IMR-90 (cell line): Measurements from ENCODE around the gene GABBR1. TPM values are rescaled to one million over a fixed set of nuclear protein-coding genes. Genes with fewer than 3 reads are reported as not detected.

Experiments used
- ATAC-seq: fragments of 200-7000 bp; cut with Tn5 transposase; 2 replicates; pipeline ENCODE4 v1.9.1; 2020; ENCODE audit warnings: low read depth, mild to moderate bottlenecking, moderate library complexity
- BruUV-seq: library from RNA; stranded (reverse); fragments of 400-500 nt; replicated peaks from 2 replicates; lab custom pipeline; 2021; lab: Mats Ljungman, UMichigan
- CTCF ChIA-PET: fragments of 300-600 bp; formaldehyde crosslinking; extraction: SDS; loops from one replicate; lab custom pipeline; 2021; ENCODE audit warnings: antibody characterized with exemption; lab: Yijun Ruan, JAX
- POLR2A ChIA-PET: fragments of 300-600 bp; sonication (Branson Sonifier 250); formaldehyde crosslinking; loops from one replicate; lab custom pipeline; 2022; ENCODE audit warnings: antibody characterized with exemption; ENCODE audit not compliant: unreplicated experiment; lab: Charles Lee
- DNase-seq: peaks from one replicate; pipeline ENCODE4 v3.0.0; 2013
- H2AFZ ChIP-seq: replicated peaks from 2 replicates; pipeline ENCODE3; 2013; ENCODE audit warnings: low read length, mild to moderate bottlenecking; ENCODE audit not compliant: poor library complexity
- H2AK5ac ChIP-seq: 2 replicates; pipeline ENCODE4 v1.6.1; 2013; ENCODE audit warnings: low read depth, low read length, inconsistent platforms
- H2AK9ac ChIP-seq: replicated peaks from 2 replicates; pipeline ENCODE3; 2013; ENCODE audit warnings: mild to moderate bottlenecking, low read depth, low read length, moderate library complexity; ENCODE audit not compliant: poor library complexity
- H2BK120ac ChIP-seq: 2 replicates; pipeline ENCODE4 v1.6.1; 2013; ENCODE audit warnings: low read depth, low read length, inconsistent platforms
- H2BK15ac ChIP-seq: 3 replicates; pipeline ENCODE4 v1.6.1; 2013; ENCODE audit warnings: low read depth, low read length, inconsistent platforms
- H2BK20ac ChIP-seq: 2 replicates; pipeline ENCODE4 v1.6.1; 2013; ENCODE audit warnings: low read depth, mild to moderate bottlenecking, inconsistent platforms, low read length, moderate library complexity
- H2BK5ac ChIP-seq: 2 replicates; pipeline ENCODE4 v1.6.1; 2013; ENCODE audit warnings: mild to moderate bottlenecking, low read depth, low read length, inconsistent platforms; ENCODE audit not compliant: poor library complexity, severe bottlenecking
- H3K14ac ChIP-seq: replicated peaks from 2 replicates; pipeline ENCODE4 v1.6.1; 2013; ENCODE audit warnings: low read depth, low read length, inconsistent platforms
- H3K18ac ChIP-seq: 2 replicates; pipeline ENCODE4 v1.6.1; 2013; ENCODE audit warnings: low read depth, low read length, control low read depth
- H3K23ac ChIP-seq: 2 replicates; pipeline ENCODE4 v1.6.1; 2013; ENCODE audit warnings: low read depth, low read length, inconsistent platforms
- H3K27ac ChIP-seq: 2 replicates; pipeline ENCODE4 v1.5.1; 2013; ENCODE audit warnings: mild to moderate bottlenecking, control low read depth, low read length; ENCODE audit not compliant: insufficient read depth
- H3K27me3 ChIP-seq: 2 replicates; pipeline ENCODE4 v1.6.1; 2013; ENCODE audit warnings: low read length; ENCODE audit not compliant: control insufficient read depth, insufficient read depth
- H3K36me3 ChIP-seq: 2 replicates; pipeline ENCODE4 v1.6.1; 2013; ENCODE audit warnings: low read length, mixed read lengths; ENCODE audit not compliant: control insufficient read depth, insufficient read depth
- H3K4ac ChIP-seq: 2 replicates; pipeline ENCODE4 v1.6.1; 2013; ENCODE audit warnings: low read depth, low read length, inconsistent platforms
- H3K4me1 ChIP-seq: 2 replicates; pipeline ENCODE4 v1.6.1; 2013; ENCODE audit warnings: low read length, mixed read lengths; ENCODE audit not compliant: control insufficient read depth, insufficient read depth
- H3K4me2 ChIP-seq: 2 replicates; pipeline ENCODE4 v1.6.1; 2013; ENCODE audit warnings: low read depth, mild to moderate bottlenecking, control low read depth, low read length, moderate library complexity
- H3K4me3 ChIP-seq: 2 replicates; pipeline ENCODE4 v1.5.1; 2013; ENCODE audit warnings: low read depth, mild to moderate bottlenecking, control low read depth, low read length, moderate library complexity; ENCODE audit not compliant: insufficient read depth
- H3K56ac ChIP-seq: 2 replicates; pipeline ENCODE4 v1.6.1; 2013; ENCODE audit warnings: low read length, inconsistent platforms; ENCODE audit not compliant: insufficient read depth; ENCODE audit errors: extremely low read depth
- H3K79me1 ChIP-seq, 2 experiments: 2 replicates each; pipeline ENCODE4 v1.6.1; 2013; ENCODE audit warnings: low read length in 2 of 2, inconsistent platforms in 1 of 2, low read depth in 1 of 2
- H3K9ac ChIP-seq: 2 replicates; pipeline ENCODE4 v1.6.1; 2013; ENCODE audit warnings: low read depth, low read length, control low read depth
- H3K9me1 ChIP-seq: 2 replicates; pipeline ENCODE4 v1.6.1; 2013; ENCODE audit warnings: low read length, inconsistent platforms; ENCODE audit not compliant: insufficient read depth
- H3K9me3 ChIP-seq: 2 replicates; pipeline ENCODE4 v1.6.1; 2013; ENCODE audit warnings: low read length; ENCODE audit not compliant: control insufficient read depth, insufficient read depth
- H4K20me1 ChIP-seq: 2 replicates; pipeline ENCODE4 v1.6.1; 2013; ENCODE audit warnings: low read length, inconsistent platforms; ENCODE audit not compliant: insufficient read depth
- H4K5ac ChIP-seq: 2 replicates; pipeline ENCODE4 v1.6.1; 2013; ENCODE audit warnings: mild to moderate bottlenecking, low read depth, low read length, control low read depth
- H4K8ac ChIP-seq, 2 experiments: 2 replicates each; pipeline ENCODE4 v1.6.1; 2013; ENCODE audit warnings: low read depth in 2 of 2, low read length in 2 of 2, control low read depth in 1 of 2, inconsistent platforms in 1 of 2
- H4K91ac ChIP-seq: 2 replicates; pipeline ENCODE4 v1.6.1; 2013; ENCODE audit warnings: low read depth, low read length, inconsistent platforms; ENCODE audit not compliant: insufficient read depth
- BHLHE40 ChIP-seq: fragments of 150-350 bp; IDR thresholded peaks from 2 replicates; pipeline ENCODE4 v1.6.1; 2016; ENCODE audit warnings: mild to moderate bottlenecking, low read depth, low read length
- CEBPB ChIP-seq: IDR thresholded peaks from 2 replicates; pipeline ENCODE4 v1.6.1; 2012; ENCODE audit warnings: low read depth, low read length, improper control_type of control experiment
- ELK1 ChIP-seq: fragments of 150-350 bp; IDR thresholded peaks from 2 replicates; pipeline ENCODE4 v1.6.1; 2016; ENCODE audit warnings: low read depth, mild to moderate bottlenecking, low read length, moderate library complexity, borderline replicate concordance
- MAFK ChIP-seq: IDR thresholded peaks from 2 replicates; pipeline ENCODE4 v1.6.1; 2012; ENCODE audit warnings: low read depth, low read length, improper control_type of control experiment
- MAZ ChIP-seq: IDR thresholded peaks from 2 replicates; pipeline ENCODE4 v1.6.1; 2012; ENCODE audit warnings: low read depth, mild to moderate bottlenecking, low read length, improper control_type of control experiment, moderate library complexity, borderline replicate concordance
- MXI1 ChIP-seq: IDR thresholded peaks from 2 replicates; pipeline ENCODE4 v1.6.1; 2012; ENCODE audit warnings: low read depth, mild to moderate bottlenecking, low read length, moderate library complexity, borderline replicate concordance
- RAD21 ChIP-seq: IDR thresholded peaks from 2 replicates; pipeline ENCODE4 v1.6.1; 2012; ENCODE audit warnings: low read length, improper control_type of control experiment
- RCOR1 ChIP-seq: IDR thresholded peaks from 2 replicates; pipeline ENCODE4 v1.6.1; 2012; ENCODE audit warnings: mild to moderate bottlenecking, low read length, improper control_type of control experiment; ENCODE audit not compliant: insufficient replicate concordance
- RFX5 ChIP-seq: IDR thresholded peaks from 2 replicates; pipeline ENCODE4 v1.8.0; 2012; ENCODE audit warnings: low read depth, mild to moderate bottlenecking, low read length, moderate library complexity
- SMC3 ChIP-seq: fragments of 150-350 bp; IDR thresholded peaks from 2 replicates; pipeline ENCODE4 v1.6.1; 2016; ENCODE audit warnings: low read depth, mild to moderate bottlenecking, antibody characterized with exemption, low read length, moderate library complexity
- WGBS, 2 experiments: methylation state at CpG; one replicate each; pipeline versions ENCODE4 v1.1.5 to v1.1.7; 2013; ENCODE audit warnings: missing lambda C conversion rate in 2 of 2; ENCODE audit not compliant: insufficient read length in 1 of 2; ENCODE audit errors: extremely low coverage in 2 of 2; 5-methylcytosine and 5-hydroxymethylcytosine counted together
- dilution Hi-C: fragments of 300-500 bp; cut with HindIII; formaldehyde crosslinking; loops from one replicate; pipeline ENCODE4 v1.14.3; 2018; ENCODE audit warnings: low sequenced_read_pairs; ENCODE audit not compliant: unreplicated experiment
- in situ Hi-C: fragments of 300-500 bp; cut with MboI; formaldehyde crosslinking; loops from 3 replicates; pipeline ENCODE4 v1.14.3; 2019; ENCODE audit warnings: low sequenced_read_pairs, inconsistent platforms, mixed read lengths
- intact Hi-C: fragments of 100-400 bp; cut with micrococcal nuclease; formaldehyde crosslinking; loops from 2 replicates; pipeline ENCODE4 v1.10.0; 2022
- polyA plus RNA-seq, 3 experiments: library from polyadenylated mRNA; depleted of rRNA; stranded (reverse); fragments of >200 nt; gene quantifications; 2 replicates each; pipeline ENCODE4 v1.2.3, GENCODE V29; 2012; ENCODE audit warnings: low replicate concordance in 1 of 3
- total RNA-seq: library from RNA; depleted of rRNA; stranded (reverse); fragments of >200 nt; gene quantifications from 2 replicates; pipeline ENCODE4 v1.2.3, GENCODE V29; 2012

The GABBR1 gene
- total and polyA plus RNA-seq, 2 of the 4 experiments (the other 2 are of a cell fraction), result 5.9 to 31.5 TPM

- BruUV-seq, result no TSS peak
- H3K4me2 ChIP-seq, result no peak overlapping the region
- no peak overlapping the region for H3K18ac ChIP-seq
- no peak overlapping the region for H2BK120ac ChIP-seq
- CTCF ChIA-PET, result no interaction called here
- H4K5ac ChIP-seq, result no peak overlapping the region
- H3K79me1 ChIP-seq, result no peaks in the 10 kb centered on the region; a peak in 1 of 4 replicates
- peaks cover 62% of the 10 kb centered on the region for H3K36me3 ChIP-seq
- peaks cover 6% of the 10 kb centered on the region; the same call in 1 of the 2 replicates for H3K9me1 ChIP-seq
- no peak overlapping the region for H4K8ac ChIP-seq
- H3K14ac ChIP-seq, result no peak overlapping the region
- in situ Hi-C loops, result no loop called here
- H3K4me1 ChIP-seq, result no peaks in the 10 kb centered on the region
- H2AFZ ChIP-seq, result no peak overlapping the region
- no peaks in the 10 kb centered on the region for H4K20me1 ChIP-seq
- no peak overlapping the region for H2AK5ac ChIP-seq
- no peak overlapping the region for H2BK5ac ChIP-seq
- H3K9ac ChIP-seq, result no peak overlapping the region
- H3K27ac ChIP-seq, result no peak overlapping the region
- dilution Hi-C loops, result no loop called here
- no peak overlapping the region for H3K4me3 ChIP-seq
- POLR2A ChIA-PET, result no interaction called here
- ATAC-seq (no peak), DNase-seq (no peak)
- no peak overlapping the region for H2BK20ac ChIP-seq
- H3K27me3 ChIP-seq, result no peaks in the 10 kb centered on the region
- no peak overlapping the region for H3K56ac ChIP-seq
- WGBS, 2 experiments, result 89% methylated on average over 5 of the region's 11 CpGs; no CpG with 5 or more reads in 1 of the 2 experiments
- TF ChIP-seq MAZ (no peak), MXI1 (no peak), CEBPB (no peak), RCOR1 (no peak), SMC3 (no peak), MAFK (no peak), RAD21 (no peak), RFX5 (no peak), ELK1 (no peak), BHLHE40 (no peak)
- H3K9me3 ChIP-seq, result no peaks in the 10 kb centered on the region
- H3K23ac ChIP-seq, result no peak overlapping the region
- H3K4ac ChIP-seq, result no peak overlapping the region
- intact Hi-C loops, result no loop called here
- no peak overlapping the region for H2AK9ac ChIP-seq
- no peak overlapping the region for H2BK15ac ChIP-seq
- H4K91ac ChIP-seq, result no peak overlapping the region
These were observed 29.5 kb downstream of the GABBR1 start for GRCh38 chr6:29603456-29603855.
